ENCODE data around the gene HTD2. TPM values are rescaled to one million over a fixed set of nuclear protein-coding genes. Genes with fewer than 3 reads are reported as not detected.
A peak's percentile ranks its signal among the peaks of the same experiment; 100 is the strongest.

Gene HTD2
- total and polyA plus RNA-seq, 9 donors, result 7.3 to 12.0 (median 9.2) TPM

GRCh38 chr3:58326267-58326900, 20.1 kb downstream of the HTD2 start:
- no peaks in the 10 kb centered on the region for H3K27me3 ChIP-seq
- intact Hi-C loops (cut with DNase I), result loop anchor here in 2 of 4 donors (10.0 kb wide), 2 partner anchors 168 to 208 kb away; partner anchors contain the start of genes ACOX2 (in 1 of the 2) and KCTD6 (in 1 of the 2)
- peaks cover 10% of the 10 kb centered on the region for H3K4me1 ChIP-seq (ENCODE audit: insufficient read depth)
- no peaks in the 10 kb centered on the region for H3K36me3 ChIP-seq
- WGBS, 3 donors, result 88 to 93% (median 91%) methylated on average over 8 of the region's 8 CpGs
- H3K27ac ChIP-seq, result peak overlapping the region in 1 of 2 donors; percentile 60
- H3K9me3 ChIP-seq, result no peaks in the 10 kb centered on the region
- no peak for TF ChIP-seq CTCF (IDR thresholded peaks at IDR 0.05)
- TF ChIP-seq POLR2A (IDR thresholded peaks at IDR 0.05), result no peak
- TF ChIP-seq EP300 (IDR thresholded peaks at IDR 0.05), result no peak
- H3K4me3 ChIP-seq, result no peak overlapping the region
- no peak for DNase-seq

GRCh38 chr3:58329150-58329921, 23.0 kb downstream of the HTD2 start:
- no peak for DNase-seq
- H3K4me1 ChIP-seq (ENCODE audit: insufficient read depth), result peaks cover 12% of the 10 kb centered on the region
- H3K27me3 ChIP-seq, result no peaks in the 10 kb centered on the region
- no peak overlapping the region for H3K27ac ChIP-seq
- no peak for TF ChIP-seq CTCF (IDR thresholded peaks at IDR 0.05)
- TF ChIP-seq EP300 (IDR thresholded peaks at IDR 0.05), result no peak
- TF ChIP-seq POLR2A (IDR thresholded peaks at IDR 0.05), result no peak
- H3K36me3 ChIP-seq, result no peaks in the 10 kb centered on the region
- intact Hi-C loops (cut with DNase I), result loop anchor here in 2 of 4 donors (10.0 kb wide), 2 partner anchors 165 to 205 kb away; partner anchors contain the start of genes ACOX2 (in 1 of the 2) and KCTD6 (in 1 of the 2)
- no peak overlapping the region for H3K4me3 ChIP-seq
- 89 to 91% (median 91%) methylated on average over 8 of the region's 8 CpGs for WGBS, 3 donors
- no peaks in the 10 kb centered on the region for H3K9me3 ChIP-seq

- H3K4me1 ChIP-seq (ENCODE audit: insufficient read depth), result peaks cover 12% of the 10 kb centered on the region
- 89 to 95% (median 92%) methylated on average over 5 of the region's 5 CpGs for WGBS, 3 donors
- no peak overlapping the region for H3K27ac ChIP-seq
- no peaks in the 10 kb centered on the region for H3K9me3 ChIP-seq
- no peaks in the 10 kb centered on the region for H3K27me3 ChIP-seq
- H3K36me3 ChIP-seq, result no peaks in the 10 kb centered on the region
- H3K4me3 ChIP-seq, result no peak overlapping the region
- intact Hi-C loops (cut with DNase I), result loop anchor here in 3 of 4 donors (5.0 to 10.0 kb wide), 5 partner anchors 85 to 205 kb away; partner anchors contain the start of genes KCTD6 (in 3 of the 3) and ACOX2 (in 1 of the 3)
- no peak for DNase-seq
- TF ChIP-seq POLR2A (IDR thresholded peaks at IDR 0.05) (no peak), CTCF (IDR thresholded peaks at IDR 0.05) (no peak), EP300 (IDR thresholded peaks at IDR 0.05) (no peak)
These were observed 23.6 kb downstream of the HTD2 start for GRCh38 chr3:58329922-58330413.

- no peak for TF ChIP-seq EP300 (IDR thresholded peaks at IDR 0.05)
- no peak for TF ChIP-seq CTCF (IDR thresholded peaks at IDR 0.05)
- TF ChIP-seq POLR2A (IDR thresholded peaks at IDR 0.05), result no peak
- H3K4me3 ChIP-seq, result no peak overlapping the region
- 59 to 66% (median 64%) methylated on average over 4 of the region's 4 CpGs for WGBS, 3 donors
- H3K36me3 ChIP-seq, result no peaks in the 10 kb centered on the region
- peaks cover 5% of the 10 kb centered on the region for H3K4me1 ChIP-seq (ENCODE audit: insufficient read depth)
- intact Hi-C loops (cut with DNase I), result loop anchor here (2.0 to 10.0 kb wide), 5 partner anchors 83 to 163 kb away; partner anchors contain the start of gene KCTD6 (in 2 of the 4)
- no peaks in the 10 kb centered on the region for H3K9me3 ChIP-seq
- H3K27ac ChIP-seq, result no peak overlapping the region
- H3K27me3 ChIP-seq, result no peaks in the 10 kb centered on the region
- no peak for DNase-seq
These were observed 25.4 kb downstream of the HTD2 start for GRCh38 chr3:58331593-58332152.
